Small intestine (tissue), 7 donors: ENCODE measurements around the gene SSTR3. TPM values are rescaled to one million over a fixed set of nuclear protein-coding genes. Genes with fewer than 3 reads are reported as not detected.
"Not testable (repeated sequence)": the region's sequence is repeated elsewhere in the genome, so short reads cannot be mapped to it uniquely, and the experiment has no call there.

ENCODE experiments used
- DNase-seq, 2 donors: peaks; one replicate each; pipeline versions ENCODE4 v3.0.0 to v3.0.0-alpha.2; 2013
- FAIRE-seq: peaks from 2 replicates; lab custom pipeline; 2012; peaks lifted over from hg19 to GRCh38; lab: Jason Lieb, UNC
- H3K27ac ChIP-seq, 3 donors: one replicate each; pipeline ENCODE4 v1.5.1; 2013; ENCODE audit warnings: low read length in 2 of 3, mild to moderate bottlenecking in 2 of 3, control low read depth in 1 of 3, inconsistent platforms in 1 of 3, low read depth in 1 of 3, moderate library complexity in 1 of 3
- H3K27me3 ChIP-seq, 3 donors: one replicate each; pipeline ENCODE4 v1.6.1; 2013; ENCODE audit warnings: low read length in 3 of 3, inconsistent platforms in 1 of 3; ENCODE audit not compliant: control insufficient read depth in 3 of 3, insufficient read depth in 3 of 3
- H3K36me3 ChIP-seq, 3 donors: one replicate each; pipeline ENCODE4 v1.6.1; 2013; ENCODE audit warnings: low read length in 3 of 3, inconsistent platforms in 1 of 3, low read depth in 1 of 3, mild to moderate bottlenecking in 1 of 3, moderate library complexity in 1 of 3; ENCODE audit not compliant: control insufficient read depth in 3 of 3, insufficient read depth in 2 of 3
- H3K4me1 ChIP-seq, 3 donors: one replicate each; pipeline ENCODE4 v1.6.1; 2013; ENCODE audit warnings: low read length in 2 of 3, inconsistent platforms in 1 of 3, low read depth in 1 of 3, mild to moderate bottlenecking in 1 of 3, moderate library complexity in 1 of 3; ENCODE audit not compliant: control insufficient read depth in 3 of 3, insufficient read depth in 2 of 3
- H3K4me3 ChIP-seq, 3 donors: one replicate each; pipeline ENCODE4 v1.5.1; 2013; ENCODE audit warnings: low read length in 3 of 3, control low read depth in 1 of 3, inconsistent platforms in 1 of 3, low read depth in 1 of 3, mild to moderate bottlenecking in 1 of 3, moderate library complexity in 1 of 3
- H3K9me3 ChIP-seq, 2 donors: one replicate each; pipeline ENCODE4 v1.6.1; 2013; ENCODE audit warnings: low read depth in 1 of 2, low read length in 1 of 2; ENCODE audit not compliant: control insufficient read depth in 2 of 2, insufficient read depth in 1 of 2
- WGBS, 3 donors: extraction: QIAGEN DNeasy Blood & Tissue Kit; methylation state at CpG; one replicate each; pipeline ENCODE4 v1.1.7; 2013; 5-methylcytosine and 5-hydroxymethylcytosine counted together
- polyA plus RNA-seq, 4 donors: library from polyadenylated mRNA; stranded (reverse) in 3 of 4; unstranded in 1 of 4; fragments of 200-250 nt in 3 of 4; fragments of 120-200 nt in 1 of 4; gene quantifications; one replicate each; pipeline versions ENCODE4 v1.2.1 to v1.2.3, GENCODE V29; 2013
- donor health status: healthy with polysubstance abuse.
- donor health status: control.
- donor health status: control.
- donor health status: Bipolar disorder and iron deficiency.
- donor health status: healthy.

The SSTR3 gene
- polyA plus RNA-seq, 4 donors, result 0.09 to 0.49 TPM; not detected in 2

DNA sequence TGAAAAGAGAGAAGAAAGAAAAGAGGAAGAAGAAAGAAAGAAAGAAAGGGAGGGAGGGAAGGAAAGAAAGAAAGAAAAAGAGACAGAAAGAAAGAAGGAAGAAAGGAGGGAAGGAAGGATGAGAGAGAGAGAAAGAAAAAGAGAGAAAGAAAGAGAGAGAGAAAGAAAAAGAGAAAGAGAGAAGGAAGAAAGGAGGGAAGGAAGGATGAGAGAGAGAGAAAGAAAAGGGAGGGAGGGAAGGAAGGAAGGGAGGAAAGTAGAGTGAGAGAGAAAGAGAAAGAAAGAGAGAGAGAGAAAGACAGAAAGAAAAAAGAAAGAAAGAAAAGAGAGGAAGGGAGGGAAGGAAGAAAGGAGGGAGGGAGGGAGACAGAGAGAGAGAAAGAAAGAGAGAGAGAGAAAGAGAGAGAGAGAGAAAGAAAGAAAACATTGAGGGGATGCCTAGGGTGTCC, 43.3 kb upstream of the SSTR3 start:
- Histone ChIP-seq H3K4me1 (peaks cover 0 to 28% (median 0%) of the 10 kb centered on the region in 3 donors), H3K9me3 (no peaks in the 10 kb centered on the region), H3K27ac (no peak overlapping the region), H3K36me3 (no peaks in the 10 kb centered on the region), H3K4me3 (no peak overlapping the region), H3K27me3 (peaks cover 0 to 4% (median 0%) of the 10 kb centered on the region in 3 donors)
- DNase-seq (no peak), FAIRE-seq (no peak)

DNA sequence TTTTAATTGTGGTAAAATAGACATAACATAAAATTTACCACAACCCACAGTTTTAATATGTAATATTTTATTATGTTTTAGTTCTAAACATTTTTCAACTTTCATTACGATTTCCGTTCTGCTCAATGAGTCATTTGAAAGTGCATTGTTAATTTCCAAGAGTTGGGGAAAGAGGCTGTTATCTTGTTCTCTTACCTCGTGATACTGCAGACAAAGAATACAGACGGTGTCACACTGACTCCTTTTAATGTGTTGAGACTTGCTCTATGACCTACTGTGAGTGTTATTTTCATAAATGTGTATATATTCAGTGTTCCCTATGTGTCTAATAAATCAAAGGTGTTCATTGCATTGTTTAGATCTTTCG, 42.6 kb upstream of the SSTR3 start:
- DNase-seq (peak in 1 of 2 donors; percentile 52), FAIRE-seq (no peak)
- WGBS, 3 donors, result 26 to 57% (median 42%) methylated on average over 5 of the region's 5 CpGs

DNA sequence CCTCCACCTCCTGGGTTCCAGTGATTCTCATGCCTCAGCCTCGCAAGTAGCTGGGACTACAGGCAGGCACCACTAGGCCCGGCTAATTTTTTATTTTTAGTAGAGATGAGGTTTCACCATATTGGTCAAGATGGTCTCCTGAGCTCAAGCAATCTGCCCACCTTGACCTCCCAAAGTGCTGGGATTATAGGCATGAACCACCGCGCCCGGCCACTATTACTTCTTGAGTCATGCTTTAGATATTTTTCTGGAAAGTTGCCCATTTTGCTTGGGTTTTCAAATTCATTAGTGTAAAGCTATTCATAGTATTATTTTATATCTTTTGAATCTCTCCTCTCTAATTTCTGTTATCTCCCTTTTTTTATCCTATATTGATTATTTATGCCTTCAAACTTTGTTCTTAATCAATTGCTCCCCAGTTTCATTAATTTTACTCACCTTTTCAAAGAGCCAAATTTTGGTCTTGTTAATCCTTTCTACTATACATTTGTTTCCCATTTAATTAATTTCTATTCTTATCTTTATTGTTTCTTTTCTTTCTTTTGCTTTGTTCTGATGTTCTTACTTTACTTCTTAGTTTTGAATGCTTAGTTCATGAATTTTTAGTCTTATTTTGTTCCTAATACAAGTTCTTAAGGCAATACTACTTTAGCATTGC, 42.1 kb upstream of the SSTR3 start:
- no peak for FAIRE-seq
- H3K27ac ChIP-seq, result no peak overlapping the region
- H3K4me1 ChIP-seq, result peaks cover 0 to 24% (median 0%) of the 10 kb centered on the region in 3 donors
- DNase-seq, result no peak
- WGBS, 3 donors, result 47 to 63% (median 62%) methylated on average over 5 of the region's 5 CpGs
- H3K9me3 ChIP-seq, result no peaks in the 10 kb centered on the region
- no peaks in the 10 kb centered on the region for H3K36me3 ChIP-seq
- peaks cover 0 to 4% (median 0%) of the 10 kb centered on the region in 3 donors for H3K27me3 ChIP-seq
- no peak overlapping the region for H3K4me3 ChIP-seq

More for the DNA sequence above, 42.6 kb upstream of the SSTR3 start:
- Histone ChIP-seq H3K9me3 (no peaks in the 10 kb centered on the region), H3K27me3 (peaks cover 0 to 4% (median 0%) of the 10 kb centered on the region in 3 donors), H3K4me3 (no peak overlapping the region), H3K27ac (no peak overlapping the region), H3K36me3 (no peaks in the 10 kb centered on the region), H3K4me1 (peaks cover 0 to 28% (median 0%) of the 10 kb centered on the region in 3 donors)

DNA sequence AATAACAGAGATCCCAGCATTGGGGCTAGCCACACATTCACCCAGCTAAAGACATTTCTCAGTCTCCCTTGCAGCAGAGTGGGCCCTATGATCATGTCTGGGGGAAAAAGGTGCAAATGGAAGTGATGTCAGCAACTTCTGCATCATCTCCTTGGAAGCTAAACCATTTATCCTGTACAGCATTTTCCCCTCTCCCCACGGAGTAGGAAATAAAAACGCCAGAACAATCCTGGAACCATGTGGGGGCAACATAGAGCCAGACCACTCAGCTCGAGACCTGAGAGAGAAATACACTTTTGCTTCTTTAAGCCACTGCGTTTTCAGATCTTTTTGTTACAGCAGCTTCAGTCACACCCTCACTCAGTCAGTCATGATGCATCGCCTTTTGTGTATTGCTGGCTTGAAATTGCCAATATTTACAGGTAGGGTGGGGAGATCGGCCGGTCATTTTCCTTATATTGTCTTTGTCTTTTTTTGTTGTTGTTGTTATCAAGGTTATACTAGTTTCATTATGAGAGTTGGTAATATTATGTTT, 40.9 kb upstream of the SSTR3 start:
- 64 to 69% (median 69%) methylated on average over 7 of the region's 7 CpGs for WGBS, 3 donors
- H3K4me1 ChIP-seq, result peaks cover 0 to 13% (median 0%) of the 10 kb centered on the region in 3 donors
- H3K27me3 ChIP-seq, result peaks cover 0 to 4% (median 0%) of the 10 kb centered on the region in 3 donors
- H3K36me3 ChIP-seq, result no peaks in the 10 kb centered on the region
- H3K27ac ChIP-seq, result no peak overlapping the region
- no peaks in the 10 kb centered on the region for H3K9me3 ChIP-seq
- FAIRE-seq (no peak), DNase-seq (no peak)
- H3K4me3 ChIP-seq, result no peak overlapping the region

DNA sequence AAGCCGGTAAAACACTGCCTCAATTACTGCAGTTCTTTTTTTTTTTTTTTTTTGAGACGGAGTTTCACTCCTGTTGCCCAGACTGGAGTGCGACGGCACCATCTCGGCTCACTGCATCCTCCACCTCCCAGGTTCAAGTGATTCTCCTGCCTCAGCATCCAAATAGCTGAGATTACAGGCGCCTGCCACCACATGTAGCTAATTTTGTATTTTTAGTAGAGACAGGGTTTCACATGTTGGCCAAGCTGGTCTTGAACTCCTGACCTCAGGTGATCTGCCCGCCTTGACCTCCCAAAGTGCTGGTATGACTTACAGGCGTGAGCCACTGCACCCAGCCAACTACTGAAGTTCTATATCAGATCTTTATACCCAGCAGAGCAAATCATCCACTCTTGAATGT, 39.6 kb upstream of the SSTR3 start:
- H3K36me3 ChIP-seq, H3K27me3 ChIP-seq, H3K27ac ChIP-seq, FAIRE-seq, DNase-seq, H3K4me3 ChIP-seq, H3K9me3 ChIP-seq: not testable (repeated sequence)
- H3K4me1 ChIP-seq, result peaks cover 0 to 13% (median 0%) of the 10 kb centered on the region in 3 donors
- WGBS, 3 donors, result 79 to 87% (median 82%) methylated on average over 8 of the region's 8 CpGs

DNA sequence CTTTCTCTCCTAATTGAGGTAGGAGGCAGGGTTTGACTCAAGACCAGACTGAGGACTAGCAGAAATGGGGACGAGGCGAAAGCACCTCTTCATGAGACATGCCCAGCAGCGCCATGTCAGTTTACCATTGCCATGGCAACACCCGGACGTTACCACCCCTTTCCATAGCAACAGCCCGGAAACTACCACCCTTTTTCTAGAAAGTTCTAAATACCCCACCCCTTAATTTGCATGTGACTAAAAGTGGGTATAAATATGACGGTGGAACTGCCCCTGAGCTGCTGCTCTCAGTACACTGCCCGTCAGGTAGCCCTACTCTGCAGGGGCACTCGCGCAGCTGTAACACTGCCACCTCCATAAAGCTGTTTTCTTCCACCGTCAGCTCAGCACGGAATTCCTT, 37.7 kb upstream of the SSTR3 start:
- H3K36me3 ChIP-seq, result no peaks in the 10 kb centered on the region
- H3K27me3 ChIP-seq, result no peaks in the 10 kb centered on the region
- H3K9me3 ChIP-seq, result no peaks in the 10 kb centered on the region
- no peak overlapping the region for H3K27ac ChIP-seq
- H3K4me1 ChIP-seq, result no peaks in the 10 kb centered on the region
- 73 to 80% (median 75%) methylated on average over 12 of the region's 12 CpGs for WGBS, 3 donors
- FAIRE-seq (no peak), DNase-seq (no peak)
- no peak overlapping the region for H3K4me3 ChIP-seq

DNA sequence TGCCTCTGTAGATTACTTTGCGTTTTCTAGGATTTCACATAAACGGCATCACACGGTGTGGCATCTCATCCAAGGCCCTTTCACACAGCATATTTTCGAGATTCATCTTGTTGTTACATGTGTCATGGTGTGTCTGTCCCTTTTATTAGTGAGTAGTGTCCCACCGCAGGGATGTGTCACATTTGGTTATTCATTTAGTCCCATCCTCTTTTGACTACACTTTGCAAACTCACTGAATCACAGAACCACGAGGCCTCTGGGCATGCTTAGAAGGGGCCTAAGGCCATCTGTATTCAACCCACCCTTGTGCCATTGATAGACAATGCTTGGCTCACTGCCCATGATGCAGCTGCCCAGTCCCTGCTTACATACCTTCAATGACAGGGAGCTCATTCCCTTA, 36.0 kb upstream of the SSTR3 start:
- H3K4me3 ChIP-seq, result no peak overlapping the region
- no peak overlapping the region for H3K27ac ChIP-seq
- no peak for FAIRE-seq
- no peaks in the 10 kb centered on the region for H3K36me3 ChIP-seq
- H3K4me1 ChIP-seq, result peaks cover 0 to 4% (median 0%) of the 10 kb centered on the region in 3 donors
- no peaks in the 10 kb centered on the region for H3K9me3 ChIP-seq
- WGBS, 3 donors, result 53 to 68% (median 58%) methylated on average over 6 of the region's 6 CpGs
- DNase-seq, result no peak
- no peaks in the 10 kb centered on the region for H3K27me3 ChIP-seq

DNA sequence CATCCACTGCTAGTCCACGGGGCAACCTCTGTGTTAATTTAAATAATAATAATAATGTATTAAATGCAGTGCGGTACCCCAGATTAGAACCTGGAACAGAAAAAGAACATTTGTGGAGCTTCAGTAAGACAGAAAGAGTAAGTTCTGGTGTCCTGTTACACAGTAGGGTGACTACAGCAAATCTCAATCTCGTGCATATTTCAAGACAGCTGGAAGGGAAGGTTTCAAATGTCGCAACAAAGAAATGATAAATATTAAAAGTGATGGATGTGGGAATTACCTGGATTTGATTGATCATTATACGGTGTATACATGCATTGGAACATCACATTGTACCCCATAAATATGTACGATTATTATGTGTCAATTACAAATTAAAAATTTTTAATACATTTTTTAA, 33.5 kb upstream of the SSTR3 start:
- H3K27ac ChIP-seq, result no peak overlapping the region
- 60 to 72% (median 70%) methylated on average over 6 of the region's 6 CpGs for WGBS, 3 donors

More for the DNA sequence above, 33.5 kb upstream of the SSTR3 start:
- H3K36me3 ChIP-seq, result peaks cover 0 to 6% (median 0%) of the 10 kb centered on the region in 3 donors
- no peaks in the 10 kb centered on the region for H3K27me3 ChIP-seq
- FAIRE-seq, result no peak
- DNase-seq, result no peak
- no peaks in the 10 kb centered on the region for H3K9me3 ChIP-seq
- H3K4me1 ChIP-seq, result peaks cover 0 to 5% (median 4%) of the 10 kb centered on the region in 3 donors
- no peak overlapping the region for H3K4me3 ChIP-seq
